ENCODE data around the gene C9orf43. TPM values are rescaled to one million over a fixed set of nuclear protein-coding genes. Genes with fewer than 3 reads are reported as not detected.
"Not testable (repeated sequence)": the region's sequence is repeated elsewhere in the genome, so short reads cannot be mapped to it uniquely, and the experiment has no call there.

The C9orf43 gene
- total and polyA plus RNA-seq, 4 donors: 0.09 to 1.1 (median 0.25) TPM

- not testable (repeated sequence) for H3K9ac ChIP-seq (ENCODE audit: low read depth in 1 of 2, low read length in 2 of 2); H3K27me3 ChIP-seq (ENCODE audit: control insufficient read depth in 4 of 4, insufficient read depth in 4 of 4, low read length in 3 of 4); H3K27ac ChIP-seq (ENCODE audit: low read depth in 1 of 2, low read length in 2 of 2); H3K9me3 ChIP-seq (ENCODE audit: control insufficient read depth in 4 of 4, low read length in 3 of 4); DNase-seq (ENCODE audit: low spot score); H3K4me3 ChIP-seq (ENCODE audit: low read depth in 1 of 3, low read length in 3 of 3)
- peaks cover 0 to 35% (median 23%) of the 10 kb centered on the region in 4 donors for H3K4me1 ChIP-seq (ENCODE audit: control insufficient read depth in 4 of 4, insufficient read depth in 4 of 4, low read length in 3 of 4)
- WGBS: 27% methylated on average over 7 of the region's 7 CpGs
- peaks cover 0 to 13% (median 4%) of the 10 kb centered on the region in 4 donors for H3K36me3 ChIP-seq (ENCODE audit: control insufficient read depth in 4 of 4, insufficient read depth in 3 of 4, low read depth in 1 of 4, low read length in 3 of 4)
- TF ChIP-seq, protein P1, sequence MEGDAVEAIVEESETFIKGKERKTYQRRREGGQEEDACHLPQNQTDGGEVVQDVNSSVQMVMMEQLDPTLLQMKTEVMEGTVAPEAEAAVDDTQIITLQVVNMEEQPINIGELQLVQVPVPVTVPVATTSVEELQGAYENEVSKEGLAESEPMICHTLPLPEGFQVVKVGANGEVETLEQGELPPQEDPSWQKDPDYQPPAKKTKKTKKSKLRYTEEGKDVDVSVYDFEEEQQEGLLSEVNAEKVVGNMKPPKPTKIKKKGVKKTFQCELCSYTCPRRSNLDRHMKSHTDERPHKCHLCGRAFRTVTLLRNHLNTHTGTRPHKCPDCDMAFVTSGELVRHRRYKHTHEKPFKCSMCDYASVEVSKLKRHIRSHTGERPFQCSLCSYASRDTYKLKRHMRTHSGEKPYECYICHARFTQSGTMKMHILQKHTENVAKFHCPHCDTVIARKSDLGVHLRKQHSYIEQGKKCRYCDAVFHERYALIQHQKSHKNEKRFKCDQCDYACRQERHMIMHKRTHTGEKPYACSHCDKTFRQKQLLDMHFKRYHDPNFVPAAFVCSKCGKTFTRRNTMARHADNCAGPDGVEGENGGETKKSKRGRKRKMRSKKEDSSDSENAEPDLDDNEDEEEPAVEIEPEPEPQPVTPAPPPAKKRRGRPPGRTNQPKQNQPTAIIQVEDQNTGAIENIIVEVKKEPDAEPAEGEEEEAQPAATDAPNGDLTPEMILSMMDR (IDR thresholded peaks at IDR 0.05; ENCODE audit: low read depth, low read length, missing input control): peak; percentile 77
- TF ChIP-seq RAD21 (IDR thresholded peaks at IDR 0.05) (peak; percentile 89), HNF4A (conservative IDR thresholded peaks at IDR 0.05) (peak in 1 of 2 donors; percentile 5), FOXA2 (IDR thresholded peaks at IDR 0.05) (peak; percentile 42)
Observed at GRCh38 chr9:113406873-113407511, 3.6 kb upstream of the C9orf43 start.

GRCh38 chr9:113409481-113409880 is 1.1 kb upstream of the C9orf43 start:
- Histone ChIP-seq H3K27me3 (ENCODE audit: control insufficient read depth in 4 of 4, insufficient read depth in 4 of 4, low read length in 3 of 4) (no peaks in the 10 kb centered on the region), H3K27ac (ENCODE audit: low read depth in 1 of 2, low read length in 2 of 2) (peak overlapping the region; percentile 96 to 98), H3K4me1 (ENCODE audit: control insufficient read depth in 4 of 4, insufficient read depth in 4 of 4, low read length in 3 of 4) (peaks cover 0 to 30% (median 15%) of the 10 kb centered on the region in 4 donors), H3K9me3 (ENCODE audit: control insufficient read depth in 4 of 4, low read length in 3 of 4) (no peaks in the 10 kb centered on the region), H3K9ac (ENCODE audit: low read depth in 1 of 2, low read length in 2 of 2) (peak overlapping the region; percentile 85 to 91), H3K36me3 (ENCODE audit: control insufficient read depth in 4 of 4, insufficient read depth in 3 of 4, low read depth in 1 of 4, low read length in 3 of 4) (peaks cover 0 to 13% (median 4%) of the 10 kb centered on the region in 4 donors), H3K4me3 (ENCODE audit: low read depth in 1 of 3, low read length in 3 of 3) (peak overlapping the region; percentile 88 to 99 (median 91))
- TF ChIP-seq JUND (IDR thresholded peaks at IDR 0.05): no peak
- no peak for DNase-seq (ENCODE audit: low spot score)
- 42% methylated on average over 10 of the region's 10 CpGs for WGBS

- under 1% methylated on average over 20 of the region's 20 CpGs for WGBS
- no peak for DNase-seq (ENCODE audit: low spot score)
- H3K9ac ChIP-seq (ENCODE audit: low read depth in 1 of 2, low read length in 2 of 2): peak overlapping the region; percentile 85 to 91
Observed at GRCh38 chr9:113409883-113410206, 702 bp upstream of the C9orf43 start.

More at GRCh38 chr9:113409883-113410206, 702 bp upstream of the C9orf43 start:
- Histone ChIP-seq H3K27me3 (ENCODE audit: control insufficient read depth in 4 of 4, insufficient read depth in 4 of 4, low read length in 3 of 4) (no peaks in the 10 kb centered on the region), H3K4me3 (ENCODE audit: low read depth in 1 of 3, low read length in 3 of 3) (peak overlapping the region; percentile 88 to 99 (median 91)), H3K9me3 (ENCODE audit: control insufficient read depth in 4 of 4, low read length in 3 of 4) (no peaks in the 10 kb centered on the region), H3K27ac (ENCODE audit: low read depth in 1 of 2, low read length in 2 of 2) (peak overlapping the region; percentile 96 to 98), H3K4me1 (ENCODE audit: control insufficient read depth in 4 of 4, insufficient read depth in 4 of 4, low read length in 3 of 4) (peaks cover 0 to 27% (median 15%) of the 10 kb centered on the region in 4 donors), H3K36me3 (ENCODE audit: control insufficient read depth in 4 of 4, insufficient read depth in 3 of 4, low read depth in 1 of 4, low read length in 3 of 4) (peaks cover 0 to 13% (median 4%) of the 10 kb centered on the region in 4 donors)
- TF ChIP-seq, protein P2, sequence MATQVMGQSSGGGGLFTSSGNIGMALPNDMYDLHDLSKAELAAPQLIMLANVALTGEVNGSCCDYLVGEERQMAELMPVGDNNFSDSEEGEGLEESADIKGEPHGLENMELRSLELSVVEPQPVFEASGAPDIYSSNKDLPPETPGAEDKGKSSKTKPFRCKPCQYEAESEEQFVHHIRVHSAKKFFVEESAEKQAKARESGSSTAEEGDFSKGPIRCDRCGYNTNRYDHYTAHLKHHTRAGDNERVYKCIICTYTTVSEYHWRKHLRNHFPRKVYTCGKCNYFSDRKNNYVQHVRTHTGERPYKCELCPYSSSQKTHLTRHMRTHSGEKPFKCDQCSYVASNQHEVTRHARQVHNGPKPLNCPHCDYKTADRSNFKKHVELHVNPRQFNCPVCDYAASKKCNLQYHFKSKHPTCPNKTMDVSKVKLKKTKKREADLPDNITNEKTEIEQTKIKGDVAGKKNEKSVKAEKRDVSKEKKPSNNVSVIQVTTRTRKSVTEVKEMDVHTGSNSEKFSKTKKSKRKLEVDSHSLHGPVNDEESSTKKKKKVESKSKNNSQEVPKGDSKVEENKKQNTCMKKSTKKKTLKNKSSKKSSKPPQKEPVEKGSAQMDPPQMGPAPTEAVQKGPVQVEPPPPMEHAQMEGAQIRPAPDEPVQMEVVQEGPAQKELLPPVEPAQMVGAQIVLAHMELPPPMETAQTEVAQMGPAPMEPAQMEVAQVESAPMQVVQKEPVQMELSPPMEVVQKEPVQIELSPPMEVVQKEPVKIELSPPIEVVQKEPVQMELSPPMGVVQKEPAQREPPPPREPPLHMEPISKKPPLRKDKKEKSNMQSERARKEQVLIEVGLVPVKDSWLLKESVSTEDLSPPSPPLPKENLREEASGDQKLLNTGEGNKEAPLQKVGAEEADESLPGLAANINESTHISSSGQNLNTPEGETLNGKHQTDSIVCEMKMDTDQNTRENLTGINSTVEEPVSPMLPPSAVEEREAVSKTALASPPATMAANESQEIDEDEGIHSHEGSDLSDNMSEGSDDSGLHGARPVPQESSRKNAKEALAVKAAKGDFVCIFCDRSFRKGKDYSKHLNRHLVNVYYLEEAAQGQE (IDR thresholded peaks at IDR 0.05): no peak
- TF ChIP-seq RXRA (IDR thresholded peaks at IDR 0.05): no peak
- no peak for TF ChIP-seq ATF3 (IDR thresholded peaks at IDR 0.05)
- no peak for TF ChIP-seq TAF1 (conservative IDR thresholded peaks at IDR 0.05)
- no peak for TF ChIP-seq FOXA2 (IDR thresholded peaks at IDR 0.05)
